Frontal cortex (tissue), 4 donors: Measurements from ENCODE around the gene NUDCD3. TPM values are rescaled to one million over a fixed set of nuclear protein-coding genes. Genes with fewer than 3 reads are reported as not detected.

Experiments
- DNase-seq, 2 donors: peaks; one replicate each; pipeline ENCODE4 v3.0.0; 2012; ENCODE audit warnings: low spot score in 2 of 2
- FAIRE-seq: peaks from 2 replicates; lab custom pipeline; 2012; peaks lifted over from hg19 to GRCh38; lab: Jason Lieb, UNC
- total RNA-seq: library from RNA; depleted of rRNA; stranded (reverse); fragments of >200 nt; gene quantifications from one replicate; pipeline ENCODE4 v1.2.3, GENCODE V29; 2014
- donor health status: control.
- donor health status: control.
- donor health status: control.

The NUDCD3 gene
- total RNA-seq, 1 donor from 2014 or later = 110 TPM

GRCh38 chr7:44375926-44376342, 114.5 kb downstream of the NUDCD3 start:
- DNase-seq (no peak), FAIRE-seq (no peak)

DNA sequence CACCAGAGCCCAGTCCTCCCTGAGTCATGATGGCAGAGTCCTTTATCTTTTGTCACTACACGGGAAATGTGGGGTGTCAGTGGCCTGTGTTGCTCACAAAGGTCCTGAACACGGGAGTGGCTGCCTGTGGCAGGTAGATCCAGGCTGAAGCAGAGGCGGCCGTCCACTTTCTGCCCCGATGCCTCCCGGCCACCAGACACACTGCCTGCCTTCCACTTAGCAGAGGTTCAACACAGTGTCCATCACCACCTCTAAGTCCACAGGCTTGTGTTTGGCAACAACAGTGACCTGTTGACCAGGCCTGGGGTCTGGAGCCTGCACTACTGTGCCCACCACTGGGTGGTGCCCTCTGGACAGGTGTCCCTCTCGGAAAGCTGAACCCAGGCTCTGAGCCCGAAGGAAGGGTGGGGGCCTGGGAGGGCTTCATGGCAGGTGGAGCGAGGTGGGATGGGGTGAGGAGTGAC, 115.2 kb downstream of the NUDCD3 start:
- FAIRE-seq (no peak), DNase-seq (no peak)

DNA sequence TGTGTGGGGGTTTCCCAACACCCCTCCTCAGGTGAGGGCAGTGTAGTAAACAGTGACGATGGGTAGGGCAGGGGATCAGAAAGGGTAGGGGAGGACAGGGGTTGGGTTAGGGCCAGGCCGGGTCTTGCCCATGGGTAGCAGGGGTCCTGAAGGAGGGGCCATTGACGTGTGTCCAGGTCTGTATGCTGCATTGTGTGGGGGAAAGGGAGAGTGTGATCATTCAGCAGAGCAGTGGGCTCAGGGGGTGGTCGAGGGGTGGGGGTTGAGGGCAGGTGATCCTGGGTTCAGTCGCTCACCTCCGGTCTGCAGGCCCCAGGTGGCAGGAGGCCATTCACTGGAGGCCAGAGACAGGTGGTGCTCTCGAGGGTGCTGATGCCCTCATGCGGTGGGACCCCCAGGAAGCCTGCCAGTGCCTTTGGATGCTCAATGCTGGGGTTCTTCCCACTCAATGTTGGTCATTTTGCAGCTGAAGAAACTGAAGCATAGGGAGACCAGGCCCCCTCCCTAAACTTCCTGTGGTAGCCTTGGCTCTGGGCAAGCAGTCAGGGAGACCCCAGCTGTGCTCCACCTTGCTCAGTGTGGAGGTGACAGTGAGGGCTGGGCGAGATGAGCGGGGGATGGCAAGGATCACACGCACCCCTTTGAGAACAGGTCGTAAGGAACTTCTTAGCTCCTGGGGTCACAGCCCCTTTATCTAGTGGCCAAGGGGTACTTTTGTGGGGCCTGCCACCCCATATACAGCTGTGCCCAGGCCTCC, 116.3 kb downstream of the NUDCD3 start:
- DNase-seq = no peak
- FAIRE-seq = no peak

DNA sequence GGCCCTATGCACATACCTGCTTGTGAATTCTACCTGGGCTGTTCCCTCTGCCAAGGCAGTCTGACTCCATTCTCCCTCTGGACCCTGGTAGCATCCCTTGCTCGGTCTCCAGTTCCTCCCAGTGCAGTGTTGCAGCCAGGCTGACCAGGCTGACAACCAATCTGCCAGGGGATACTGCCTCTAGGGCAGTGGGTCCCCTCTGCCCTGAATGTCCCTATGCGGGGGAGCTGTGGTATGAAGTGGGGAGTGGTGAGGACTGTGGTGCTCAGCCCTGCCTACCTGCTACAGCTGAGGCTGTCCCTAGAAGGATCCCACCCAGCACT, 117.1 kb downstream of the NUDCD3 start:
- FAIRE-seq = no peak

GRCh38 chr7:44372560-44373417, 117.7 kb downstream of the NUDCD3 start:
- no peak for FAIRE-seq

More for the DNA sequence above, 117.1 kb downstream of the NUDCD3 start:
- no peak for DNase-seq

GRCh38 chr7:44368885-44369284, 121.6 kb downstream of the NUDCD3 start:
- DNase-seq = no peak
- no peak for FAIRE-seq

More at GRCh38 chr7:44372560-44373417, 117.7 kb downstream of the NUDCD3 start:
- DNase-seq = no peak

DNA sequence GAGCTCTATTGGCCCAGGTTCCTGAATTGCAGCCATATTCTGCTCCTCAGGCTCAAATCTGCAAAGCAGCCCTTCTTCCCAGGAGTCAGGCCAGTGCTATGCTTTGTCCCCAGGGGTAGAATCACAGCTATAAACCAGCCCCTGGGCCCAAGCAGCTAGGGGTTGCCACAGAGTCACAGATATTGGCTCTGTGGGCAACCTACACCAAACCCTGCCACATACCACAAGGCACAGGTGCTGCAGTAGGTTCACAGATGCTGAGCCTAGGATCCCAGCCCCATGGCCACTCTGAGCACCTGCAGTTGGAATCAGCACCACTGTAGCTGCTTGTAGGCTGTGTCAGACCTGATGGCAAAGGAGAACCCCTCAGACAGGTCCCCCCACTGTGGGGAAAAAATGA, 122.0 kb downstream of the NUDCD3 start:
- DNase-seq (no peak), FAIRE-seq (no peak)

DNA sequence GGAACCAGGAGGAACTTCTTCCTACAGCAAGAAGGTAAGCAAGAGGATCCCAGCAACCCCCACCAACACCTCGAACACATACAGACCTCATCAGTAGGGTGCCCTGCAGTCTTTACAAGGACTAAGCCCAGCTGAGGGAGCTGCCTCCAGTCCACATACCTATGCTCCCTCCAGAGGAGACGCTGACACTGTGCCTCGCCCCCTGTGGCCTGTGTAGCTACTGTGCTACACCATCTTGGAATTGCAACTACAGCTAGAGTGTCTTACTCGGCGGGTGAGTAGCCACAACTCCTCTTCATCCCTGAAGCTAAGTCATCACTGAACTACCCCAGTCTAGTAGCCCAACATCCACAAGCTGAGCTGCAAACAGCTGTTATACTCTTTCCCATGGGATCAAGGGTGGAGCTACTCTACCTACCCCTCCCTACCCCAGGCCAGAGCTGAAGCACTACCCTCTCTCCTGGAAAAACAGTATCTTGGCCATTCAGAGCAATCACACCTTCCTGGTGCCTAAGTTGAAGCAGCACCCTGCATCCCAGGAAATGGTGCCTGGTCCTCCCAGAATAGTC, 122.9 kb downstream of the NUDCD3 start:
- FAIRE-seq (no peak), DNase-seq (no peak)

DNA sequence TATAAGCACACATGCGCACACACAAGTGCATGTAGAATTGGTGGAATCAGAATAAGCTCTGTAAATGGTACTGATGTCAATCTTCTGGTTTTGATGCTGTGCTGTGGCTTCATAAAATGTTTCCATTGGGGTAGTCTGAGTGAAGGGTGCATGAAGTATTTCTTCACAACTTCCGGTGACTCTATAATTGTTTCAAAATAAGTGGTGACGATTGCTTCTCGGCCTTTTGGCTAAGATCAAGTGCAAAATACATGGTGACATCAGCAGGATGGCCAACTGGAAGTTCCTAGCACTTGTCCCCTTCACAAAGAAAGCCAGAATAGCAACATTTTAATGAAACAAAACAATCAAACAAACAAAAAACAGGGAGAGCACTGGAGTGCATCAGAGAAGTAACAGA, 123.5 kb downstream of the NUDCD3 start:
- FAIRE-seq = no peak
- no peak for DNase-seq

GRCh38 chr7:44353668-44354067, 136.8 kb downstream of the NUDCD3 start:
- no peak for FAIRE-seq
- no peak for DNase-seq

GRCh38 chr7:44348851-44349781, 141.3 kb downstream of the NUDCD3 start:
- FAIRE-seq = no peak
- DNase-seq = no peak

- FAIRE-seq = no peak
- no peak for DNase-seq
Measured at GRCh38 chr7:44348300-44348699, 142.2 kb downstream of the NUDCD3 start.

DNA sequence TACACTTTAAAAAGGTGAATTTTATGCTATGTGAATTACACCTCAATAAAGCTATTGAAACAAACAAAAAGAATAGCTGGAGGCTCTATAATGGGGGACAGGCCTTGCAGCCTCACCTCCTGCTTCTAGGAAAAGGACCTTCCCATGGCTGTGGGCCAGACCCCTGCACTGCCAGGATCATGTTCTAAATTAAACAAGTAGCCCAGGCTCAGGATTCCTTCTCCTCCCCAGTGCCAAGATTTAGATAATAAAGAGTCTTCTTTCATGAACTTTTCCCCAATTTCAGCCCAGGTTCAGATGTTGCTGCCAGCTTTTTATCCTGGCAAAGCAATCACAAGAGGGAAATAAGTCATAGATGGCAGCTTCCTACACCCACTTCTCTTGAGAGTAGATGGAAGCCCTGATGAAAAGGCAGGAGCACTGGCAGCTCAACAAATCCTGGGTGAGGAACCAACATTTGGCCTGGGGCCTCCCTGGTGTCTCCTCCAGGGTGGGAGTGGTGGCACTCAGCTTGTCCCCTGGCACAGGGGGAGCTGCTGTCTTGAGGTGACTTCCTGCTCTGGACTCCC, 142.8 kb downstream of the NUDCD3 start:
- no peak for DNase-seq
- no peak for FAIRE-seq

DNA sequence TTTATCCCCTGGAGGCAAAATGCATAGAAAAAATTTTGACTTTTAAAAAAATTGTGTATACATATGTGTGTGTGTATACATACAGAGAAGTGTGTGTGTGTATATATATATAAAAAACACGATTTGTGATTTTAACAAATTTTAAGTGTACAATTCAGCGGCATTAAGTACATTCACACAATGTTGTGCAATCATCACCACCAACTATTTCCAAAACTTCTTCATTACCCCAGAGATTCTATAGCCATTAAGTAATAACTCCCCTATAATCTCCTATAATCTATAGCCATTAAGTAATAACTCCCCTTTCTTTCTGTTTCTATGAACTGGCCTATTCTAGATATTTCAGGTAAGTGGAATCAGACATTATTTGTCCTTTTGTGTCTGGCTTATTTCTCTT, 144.4 kb downstream of the NUDCD3 start:
- FAIRE-seq = no peak
- no peak for DNase-seq

DNA sequence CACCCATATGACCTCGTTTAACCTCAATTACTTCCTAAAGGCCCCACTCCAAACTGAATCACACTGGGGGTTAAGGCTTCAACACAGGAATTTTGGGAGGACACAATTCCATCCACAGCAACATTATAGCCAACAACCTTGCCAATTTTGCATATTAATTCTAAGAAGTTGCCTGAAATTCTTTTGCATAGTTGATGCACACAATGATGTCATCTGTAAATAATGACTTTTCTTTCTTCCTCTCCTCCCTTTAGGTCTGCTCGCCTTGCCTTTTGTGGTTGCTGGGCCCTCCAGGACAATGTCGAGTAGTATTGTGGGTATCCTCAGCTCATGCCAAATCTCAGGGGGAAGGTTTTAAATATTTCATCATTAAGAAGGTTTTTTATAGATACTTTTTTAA, 149.1 kb downstream of the NUDCD3 start:
- no peak for FAIRE-seq
- DNase-seq = no peak

- no peak for DNase-seq
- FAIRE-seq = no peak
Measured at GRCh38 chr7:44338600-44338999, 151.9 kb downstream of the NUDCD3 start.

- no peak for FAIRE-seq
- DNase-seq = no peak
Measured at GRCh38 chr7:44336491-44336890, 154.0 kb downstream of the NUDCD3 start.

DNA sequence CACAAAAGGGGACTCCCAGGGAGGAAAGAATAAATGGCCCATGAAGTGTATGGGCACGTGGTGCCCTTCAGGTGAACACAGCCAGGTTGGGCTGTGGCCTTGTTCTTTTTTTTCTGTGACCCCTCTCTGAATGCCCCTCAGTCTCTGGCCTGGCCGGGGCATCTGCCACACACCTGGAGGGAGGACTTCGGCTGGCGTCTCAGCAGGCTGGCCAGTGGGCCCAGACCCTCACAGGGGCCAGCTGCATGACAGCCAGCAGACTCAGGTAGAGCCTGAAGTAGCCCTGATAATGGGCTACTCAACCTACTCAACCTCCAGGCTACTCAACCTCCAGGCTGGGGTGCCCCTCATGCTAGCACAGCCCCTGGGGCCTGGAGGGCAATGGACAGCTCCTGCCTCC, 155.3 kb downstream of the NUDCD3 start:
- FAIRE-seq = no peak
- DNase-seq = no peak

DNA sequence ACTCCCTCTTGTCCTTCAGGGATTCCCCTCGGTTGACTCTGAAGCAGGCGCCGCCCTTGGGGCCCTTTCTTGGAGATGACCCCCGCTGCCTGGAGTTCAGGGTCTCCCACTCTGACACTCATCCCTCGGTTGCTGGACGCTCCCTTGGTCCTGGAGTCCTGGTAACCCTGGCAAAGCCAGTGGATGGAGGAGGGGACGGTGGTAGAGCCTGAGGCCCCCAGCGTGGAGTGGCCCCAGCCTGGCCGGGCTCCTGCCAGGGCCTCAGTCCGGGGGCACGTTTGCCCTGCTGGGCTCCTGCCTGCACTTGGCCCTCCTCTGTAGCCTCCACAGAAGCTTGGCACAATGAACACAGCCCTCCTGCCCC, 155.7 kb downstream of the NUDCD3 start:
- DNase-seq (no peak), FAIRE-seq (no peak)
